T47D (cell line): ENCODE data around the gene IMP4.

Experiments used
- DNase-seq, 2 experiments: peaks; one replicate each; pipeline versions ENCODE4 v3.0.0 to v3.0.0-alpha.2; 2011 to 2012; ENCODE audit warnings: low read depth in 1 of 2, low spot score in 1 of 2
- JUND ChIP-seq: IDR thresholded peaks from 2 replicates; pipeline ENCODE4 v1.6.1; 2012; ENCODE audit warnings: low read depth
- in situ Hi-C: cut with HindIII; loops from 2 replicates; pipeline ENCODE4 v1.10.0; 2016; ENCODE audit warnings: low sequenced_read_pairs, low pct_unique_long_range_greater_than_20kb

The IMP4 gene

GRCh38 chr2:130355172-130355577 is 12.5 kb downstream of the IMP4 start:
- in situ Hi-C loops, result no loop called here
- no peak for DNase-seq
- TF ChIP-seq JUND, result no peak

- TF ChIP-seq JUND, result no peak
- peak; percentile 70 to 90 for DNase-seq
- in situ Hi-C loops, result no loop called here
Measured at GRCh38 chr2:130355578-130356431, 13.1 kb downstream of the IMP4 start, which contains the start of gene PTPN18. PTPN18 (plus strand) TSS chr2:130356056; CDS start chr2:130356108, 52 bp downstream.

- DNase-seq, result no peak
- TF ChIP-seq JUND, result no peak
- in situ Hi-C loops, result no loop called here
Measured at GRCh38 chr2:130357864-130358263, 15.2 kb downstream of the IMP4 start.

- TF ChIP-seq JUND, result no peak
- no peak for DNase-seq
- in situ Hi-C loops, result no loop called here
Measured at GRCh38 chr2:130358420-130359350, 16.0 kb downstream of the IMP4 start.

GRCh38 chr2:130359466-130359865 is 16.8 kb downstream of the IMP4 start:
- in situ Hi-C loops, result no loop called here
- TF ChIP-seq JUND, result no peak
- no peak for DNase-seq

GRCh38 chr2:130363479-130363878 is 20.8 kb downstream of the IMP4 start:
- TF ChIP-seq JUND, result no peak
- in situ Hi-C loops, result no loop called here
- DNase-seq, result no peak

GRCh38 chr2:130365075-130365474 is 22.4 kb downstream of the IMP4 start:
- in situ Hi-C loops, result no loop called here
- no peak for DNase-seq
- TF ChIP-seq JUND, result no peak

- DNase-seq, result no peak
Measured at GRCh38 chr2:130365963-130366362, 23.3 kb downstream of the IMP4 start.

GRCh38 chr2:130366720-130367119 is 24.0 kb downstream of the IMP4 start:
- in situ Hi-C loops, result no loop called here
- no peak for TF ChIP-seq JUND
- DNase-seq, result no peak

More at GRCh38 chr2:130365963-130366362, 23.3 kb downstream of the IMP4 start:
- in situ Hi-C loops, result no loop called here
- TF ChIP-seq JUND, result no peak

- TF ChIP-seq JUND, result no peak
- in situ Hi-C loops, result no loop called here
- no peak for DNase-seq
Measured at GRCh38 chr2:130368786-130369185, 26.1 kb downstream of the IMP4 start.

- DNase-seq, result no peak
- in situ Hi-C loops, result no loop called here
- no peak for TF ChIP-seq JUND
Measured at GRCh38 chr2:130369311-130369964, 26.7 kb downstream of the IMP4 start.

- DNase-seq, result no peak
Measured at GRCh38 chr2:130369965-130370341, 27.3 kb downstream of the IMP4 start.

More at GRCh38 chr2:130369965-130370341, 27.3 kb downstream of the IMP4 start:
- TF ChIP-seq JUND, result no peak
- in situ Hi-C loops, result no loop called here
